ENCODE measurements around the gene CIB1.

CIB1 gene

GRCh38 chr15:90214553-90215196, 19.1 kb downstream of the CIB1 start:
- DNase-seq (ENCODE audit: low read depth), result no peak

DNA sequence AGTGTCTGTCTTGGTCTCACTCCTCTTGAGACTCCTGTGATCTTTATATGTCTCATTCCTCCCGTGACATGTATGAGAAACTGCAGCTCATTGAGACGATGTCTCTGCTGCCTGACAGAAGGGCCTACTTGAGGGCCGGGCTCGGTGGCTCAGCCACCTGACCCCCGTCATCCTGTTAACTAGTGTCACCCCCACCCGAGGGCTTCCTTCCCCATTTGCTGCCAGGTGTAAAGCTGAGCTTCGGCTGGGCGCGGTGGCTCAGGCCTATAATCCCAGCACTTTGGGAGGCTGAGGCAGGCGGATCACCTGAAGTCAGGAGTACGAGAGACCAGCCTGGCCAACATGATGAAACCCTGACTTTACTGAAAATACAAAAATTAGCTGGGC, 19.9 kb downstream of the CIB1 start:
- DNase-seq (ENCODE audit: low read depth), result no peak

GRCh38 chr15:90213122-90213817, 20.5 kb downstream of the CIB1 start:
- no peak for DNase-seq (ENCODE audit: low read depth)

DNA sequence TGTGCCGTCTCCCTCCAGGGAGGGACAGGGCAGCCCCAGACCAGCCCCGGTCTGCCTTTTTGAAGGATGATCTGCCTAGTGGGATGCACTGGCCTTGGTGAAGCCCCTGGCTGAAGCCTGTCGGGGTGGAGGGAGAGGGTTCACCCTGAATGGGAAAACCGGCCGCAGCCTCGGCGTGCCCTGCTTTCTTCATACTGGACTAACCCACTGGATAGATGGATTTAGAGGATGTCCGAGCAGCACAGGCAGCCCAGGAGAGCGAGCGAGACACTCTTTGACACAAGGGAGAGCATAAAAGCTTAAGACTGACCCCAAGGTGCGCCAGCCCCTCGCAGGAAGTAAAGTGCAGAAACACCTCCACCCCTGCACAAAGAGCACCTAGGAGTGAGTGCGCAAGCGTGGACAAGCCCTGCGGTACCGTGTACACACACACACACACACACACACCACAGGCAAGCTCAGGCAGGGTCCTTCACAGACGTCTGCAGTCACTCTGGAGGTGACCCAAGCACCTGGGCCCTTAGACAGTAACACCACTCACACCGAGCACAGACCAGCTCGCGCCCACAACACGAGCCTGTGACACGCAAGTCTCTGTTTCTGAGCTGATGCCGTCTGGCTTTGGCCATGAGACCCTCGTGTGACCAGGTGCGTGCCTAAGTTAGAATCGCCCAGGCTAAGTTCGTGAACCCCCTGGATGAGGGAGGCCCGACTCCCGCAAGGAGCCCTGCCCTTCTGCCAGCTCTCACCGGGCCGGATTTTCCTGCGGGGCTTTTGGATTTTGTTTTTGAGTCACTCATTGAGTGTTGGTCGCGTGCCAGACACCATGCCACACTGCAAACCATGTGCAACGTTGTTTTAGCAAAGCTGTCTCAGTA, 21.3 kb downstream of the CIB1 start:
- no peak for DNase-seq (ENCODE audit: low read depth)

GRCh38 chr15:90211440-90212143, 22.1 kb downstream of the CIB1 start:
- no peak for DNase-seq (ENCODE audit: low read depth)

DNA sequence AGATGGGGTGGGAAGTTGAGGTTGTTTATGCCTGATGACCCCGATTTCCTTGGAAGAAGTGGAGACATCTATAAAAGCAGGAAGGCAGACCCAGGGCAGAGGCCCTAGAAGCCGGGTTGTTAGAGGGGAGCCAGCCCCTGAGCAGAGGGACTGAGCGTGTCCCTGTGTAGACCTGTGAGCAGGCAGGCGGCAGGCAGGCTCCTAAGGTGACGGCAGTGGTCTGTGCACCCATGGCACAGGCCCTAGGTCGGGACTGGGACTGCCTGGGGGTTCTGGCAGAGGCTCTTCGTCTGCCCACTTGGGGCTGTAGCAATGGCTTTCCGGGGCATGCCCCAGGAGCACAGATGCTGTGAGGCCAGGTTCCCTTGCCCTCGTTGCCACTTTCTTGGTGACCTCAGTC, 22.7 kb downstream of the CIB1 start:
- no peak for DNase-seq (ENCODE audit: low read depth)

GRCh38 chr15:90210593-90210992, 23.1 kb downstream of the CIB1 start:
- no peak for DNase-seq (ENCODE audit: low read depth)

GRCh38 chr15:90209591-90209990, 24.1 kb downstream of the CIB1 start:
- no peak for DNase-seq (ENCODE audit: low read depth)

- no peak for DNase-seq (ENCODE audit: low read depth)
Observed at GRCh38 chr15:90208356-90208755, 25.4 kb downstream of the CIB1 start.

DNA sequence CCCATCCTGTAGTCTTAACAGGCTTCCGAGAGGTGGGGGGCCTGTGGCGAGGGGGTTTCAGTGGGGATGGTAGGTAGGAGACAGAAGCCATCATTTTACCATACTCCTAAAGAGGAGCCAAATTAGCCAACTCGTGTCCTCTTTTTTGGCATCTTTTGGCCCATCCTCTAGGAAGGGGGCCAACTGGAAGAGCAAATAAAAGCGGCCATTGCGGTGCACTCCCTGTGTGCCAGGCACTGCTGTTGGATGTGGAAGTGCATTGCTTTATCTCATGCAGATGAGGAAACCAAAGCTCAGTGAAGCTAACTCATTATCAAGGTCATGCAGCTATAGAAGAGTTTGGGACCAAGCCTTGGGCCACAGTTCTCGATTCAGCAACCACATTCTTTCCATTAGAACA, 26.5 kb downstream of the CIB1 start:
- DNase-seq (ENCODE audit: low read depth), result no peak

DNA sequence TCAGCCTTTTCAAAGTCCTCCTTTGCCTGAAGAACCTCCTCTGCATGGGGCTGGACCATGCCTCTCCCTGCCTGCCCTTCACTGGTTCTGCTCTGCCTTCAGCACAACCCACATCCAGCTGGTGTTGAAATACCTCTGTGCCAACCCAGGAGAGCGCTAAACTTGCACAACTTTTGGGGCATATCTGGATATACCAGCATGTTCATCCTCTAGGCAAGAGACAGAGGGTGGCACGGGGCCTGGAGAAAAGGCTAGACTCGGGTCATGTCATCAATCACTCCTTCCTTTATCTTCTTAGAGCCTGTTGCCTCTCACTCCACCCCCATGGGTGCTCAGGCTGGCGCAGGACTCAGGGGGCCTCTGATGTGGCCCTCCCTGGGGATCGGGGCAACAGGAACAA, 27.9 kb downstream of the CIB1 start:
- DNase-seq (ENCODE audit: low read depth), result no peak

GRCh38 chr15:90205050-90205848, 28.5 kb downstream of the CIB1 start:
- no peak for DNase-seq (ENCODE audit: low read depth)

DNA sequence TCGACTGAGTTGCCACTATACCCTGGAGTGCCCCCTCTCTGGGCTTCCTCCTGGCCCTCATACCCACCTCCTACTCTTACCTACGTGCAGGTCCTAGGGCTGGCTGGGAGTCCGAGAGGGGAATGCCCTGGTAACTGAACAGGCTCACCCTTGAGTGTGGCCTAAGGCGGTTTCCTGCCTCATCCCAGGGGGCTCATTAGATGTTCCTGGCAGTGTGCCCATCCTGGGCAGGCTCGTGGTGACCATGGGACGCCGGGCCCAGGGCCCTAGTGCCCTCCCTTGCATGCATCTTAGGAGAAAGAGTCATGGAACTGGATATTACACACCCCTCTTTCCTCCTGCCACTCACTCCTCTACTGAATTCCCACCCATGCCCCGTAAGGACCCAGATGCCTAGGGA, 29.8 kb downstream of the CIB1 start:
- DNase-seq (ENCODE audit: low read depth), result no peak

- DNase-seq (ENCODE audit: low read depth), result no peak
Observed at GRCh38 chr15:90203473-90203872, 30.3 kb downstream of the CIB1 start.

GRCh38 chr15:90202929-90203328, 30.8 kb downstream of the CIB1 start:
- no peak for DNase-seq (ENCODE audit: low read depth)

DNA sequence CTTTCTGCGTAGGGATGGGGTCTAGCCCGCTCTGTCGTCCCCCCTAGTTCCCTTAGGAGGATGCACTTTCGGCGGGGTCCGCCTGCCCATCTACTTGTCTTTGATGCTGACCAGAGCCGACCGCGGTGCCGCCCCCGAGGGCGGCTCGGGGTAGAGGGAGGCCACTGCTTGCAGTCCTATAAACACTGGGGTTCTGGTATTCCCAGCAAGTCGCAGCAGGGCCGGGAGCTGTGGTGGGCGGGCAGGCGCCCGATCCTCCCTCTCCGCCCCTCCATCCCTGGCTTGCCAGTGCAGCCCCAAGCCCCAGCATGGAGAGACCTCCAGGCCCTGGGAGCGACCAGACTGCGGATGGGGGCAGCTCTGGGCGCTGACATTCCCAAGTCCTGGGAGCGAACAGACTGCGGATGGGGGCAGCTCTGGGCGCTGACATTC, 31.8 kb downstream of the CIB1 start:
- DNase-seq (ENCODE audit: low read depth), result no peak

GRCh38 chr15:90201130-90201943, 32.4 kb downstream of the CIB1 start, which contains the start of gene SEMA4B:
Gene SEMA4B (plus strand): TSS chr15:90201330. CDS start chr15:90201579, 249 bp downstream.
- peak; percentile 61 for DNase-seq (ENCODE audit: low read depth)

DNA sequence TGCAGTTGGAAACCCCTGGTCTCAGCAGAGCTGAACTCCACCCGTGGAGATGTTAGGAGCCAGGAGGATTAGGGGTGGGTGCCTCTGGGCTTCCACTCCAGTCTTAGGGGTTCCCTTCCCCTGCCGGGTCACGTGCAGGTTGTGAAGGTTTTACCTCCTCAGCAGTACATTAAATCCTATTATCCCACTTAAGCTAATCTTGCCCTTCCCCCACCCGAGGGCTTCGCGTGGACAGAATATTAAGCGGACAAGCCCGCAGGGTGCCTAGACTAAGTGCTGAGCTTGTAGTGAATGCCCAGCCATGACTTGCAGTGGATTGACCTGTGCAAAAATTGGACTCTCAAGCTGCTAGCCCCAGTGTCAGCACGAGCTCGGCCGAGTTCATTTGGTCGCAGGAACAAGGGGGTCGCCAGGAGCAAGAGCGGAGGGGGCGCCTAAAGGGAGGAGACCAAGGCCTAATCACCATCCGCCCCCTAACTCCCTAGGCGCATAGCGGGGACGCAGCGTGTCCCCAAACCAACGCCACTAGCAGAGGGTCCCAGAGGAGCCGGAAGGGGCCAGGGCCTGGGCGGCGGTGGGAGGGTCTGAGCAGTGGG, 33.1 kb downstream of the CIB1 start:
- DNase-seq (ENCODE audit: low read depth), result no peak

GRCh38 chr15:90194655-90195054, 39.1 kb downstream of the CIB1 start:
- DNase-seq (ENCODE audit: low read depth), result no peak
